Activated CD8-positive, alpha-beta T cell treated with anti-CD3 and anti-CD28 coated beads for 36 hours (primary cell): ENCODE measurements around the gene TBC1D22A. TPM values are rescaled to one million over a fixed set of nuclear protein-coding genes. Genes with fewer than 3 reads are reported as not detected.

Source experiments
- ATAC-seq: fragments of 200-7000 bp; cut with Tn5 transposase; one replicate; pipeline ENCODE4 v1.10.0; 2021; ENCODE audit warnings: mild to moderate bottlenecking, moderate library complexity
- CTCF ChIA-PET: fragments of 350-600 bp; sonication (Branson Sonifier 250); formaldehyde crosslinking; loops from one replicate; lab custom pipeline; 2021; ENCODE audit warnings: antibody characterized with exemption; lab: Charles Lee
- POLR2A ChIA-PET: fragments of 350-600 bp; sonication (Branson Sonifier 250); formaldehyde crosslinking; loops from one replicate; lab custom pipeline; 2021; ENCODE audit warnings: antibody characterized with exemption; lab: Charles Lee
- DNase-seq: peaks from one replicate; pipeline ENCODE4 v3.0.0-alpha.2; 2020
- H3K27ac Mint-ChIP-seq: one replicate; pipeline ENCODE4 v1.8.0; 2021; ENCODE audit warnings: mild to moderate bottlenecking, mixed read lengths
- H3K27me3 Mint-ChIP-seq: one replicate; pipeline ENCODE4 v1.8.0; 2021; ENCODE audit warnings: mixed read lengths
- H3K36me3 Mint-ChIP-seq: one replicate; pipeline ENCODE4 v1.8.0; 2021; ENCODE audit warnings: low read depth, mixed read lengths
- H3K4me1 Mint-ChIP-seq: one replicate; pipeline ENCODE4 v1.8.0; 2021; ENCODE audit warnings: low read depth, mixed read lengths
- H3K4me3 Mint-ChIP-seq: one replicate; pipeline ENCODE4 v1.8.0; 2021; ENCODE audit warnings: mild to moderate bottlenecking, moderate library complexity, mixed read lengths
- H3K9me3 Mint-ChIP-seq: one replicate; pipeline ENCODE4 v1.8.0; 2021; ENCODE audit warnings: mixed read lengths
- intact Hi-C: fragments of 100-400 bp; cut with micrococcal nuclease; formaldehyde crosslinking; loops from one replicate; pipeline ENCODE4 v1.10.0; 2022
- total RNA-seq, 2 experiments: library from RNA; stranded (reverse); gene quantifications; one replicate each; pipeline ENCODE4 v1.2.3, GENCODE V29; 2021
- TF ChIP-seq, protein P1 (sequence below): fragments of 200-600 bp; IDR thresholded peaks from one replicate; pipeline ENCODE4 v1.8.0; 2022; ENCODE audit warnings: antibody characterized with exemption, mild to moderate bottlenecking

Gene TBC1D22A
- total RNA-seq, 2 experiments from 2014 or later = 41.0 to 42.8 TPM

DNA sequence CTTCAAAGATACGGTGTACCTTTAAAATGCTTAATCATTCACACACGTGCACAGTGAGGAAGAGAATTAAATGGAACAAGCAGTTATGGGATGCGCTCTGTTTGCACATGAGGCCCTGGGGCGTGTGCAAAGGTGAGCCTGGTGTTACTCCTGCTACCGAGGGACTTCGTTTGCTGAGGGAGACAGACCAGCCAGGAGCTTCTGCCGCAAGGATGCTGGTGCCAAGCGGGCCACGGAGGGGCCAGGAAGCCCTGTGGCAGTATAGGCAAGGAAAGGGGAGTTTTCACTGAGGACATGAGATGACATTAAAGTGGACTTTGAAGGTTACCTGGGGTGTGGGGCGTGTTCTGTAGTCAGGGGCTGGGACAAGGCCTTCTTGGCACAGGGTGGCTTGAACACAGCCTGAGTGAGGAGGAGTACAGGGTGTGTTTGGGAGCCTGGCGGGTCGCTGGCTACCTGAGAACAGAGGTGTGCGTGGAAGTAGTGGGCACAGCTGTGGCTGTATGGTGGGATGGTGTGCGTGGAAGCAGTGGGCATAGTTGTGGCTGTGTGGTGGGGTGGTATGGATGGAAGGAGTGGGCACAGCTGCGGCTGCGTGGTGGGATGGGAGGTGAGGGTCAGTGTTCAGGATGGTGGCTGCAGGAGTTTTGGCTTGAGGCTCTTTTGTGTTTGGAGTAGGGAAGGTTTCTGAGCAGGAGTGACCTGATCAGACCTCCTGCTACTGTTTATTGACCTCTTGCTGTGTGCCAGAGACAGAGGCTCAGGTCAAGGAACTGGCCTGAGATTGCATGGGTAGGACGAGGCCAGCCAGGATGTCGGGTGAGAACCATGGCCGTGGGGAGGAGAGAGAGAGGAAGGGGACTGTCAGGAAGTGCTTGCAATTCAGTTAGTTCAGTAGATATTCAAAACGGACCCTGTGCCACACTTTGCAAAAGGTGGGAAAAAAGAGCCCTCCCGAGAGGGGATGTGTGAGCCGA, 13.7 kb downstream of the TBC1D22A start:
- ChIA-PET CTCF (interaction anchor here (0.9 to 4.0 kb wide), 7 partner anchors 11 to 27 kb away, joined by 3 to 22 read pairs (median 5); partner anchors contain the start of gene TBC1D22A), POLR2A (interaction anchor here (4.4 kb wide), 1 partner anchor 14 kb away, joined by 29 read pairs; the partner anchor contains the start of gene TBC1D22A)
- TF ChIP-seq, protein P1, sequence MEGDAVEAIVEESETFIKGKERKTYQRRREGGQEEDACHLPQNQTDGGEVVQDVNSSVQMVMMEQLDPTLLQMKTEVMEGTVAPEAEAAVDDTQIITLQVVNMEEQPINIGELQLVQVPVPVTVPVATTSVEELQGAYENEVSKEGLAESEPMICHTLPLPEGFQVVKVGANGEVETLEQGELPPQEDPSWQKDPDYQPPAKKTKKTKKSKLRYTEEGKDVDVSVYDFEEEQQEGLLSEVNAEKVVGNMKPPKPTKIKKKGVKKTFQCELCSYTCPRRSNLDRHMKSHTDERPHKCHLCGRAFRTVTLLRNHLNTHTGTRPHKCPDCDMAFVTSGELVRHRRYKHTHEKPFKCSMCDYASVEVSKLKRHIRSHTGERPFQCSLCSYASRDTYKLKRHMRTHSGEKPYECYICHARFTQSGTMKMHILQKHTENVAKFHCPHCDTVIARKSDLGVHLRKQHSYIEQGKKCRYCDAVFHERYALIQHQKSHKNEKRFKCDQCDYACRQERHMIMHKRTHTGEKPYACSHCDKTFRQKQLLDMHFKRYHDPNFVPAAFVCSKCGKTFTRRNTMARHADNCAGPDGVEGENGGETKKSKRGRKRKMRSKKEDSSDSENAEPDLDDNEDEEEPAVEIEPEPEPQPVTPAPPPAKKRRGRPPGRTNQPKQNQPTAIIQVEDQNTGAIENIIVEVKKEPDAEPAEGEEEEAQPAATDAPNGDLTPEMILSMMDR = no peak
- H3K36me3 Mint-ChIP-seq = peaks cover 26% of the 10 kb centered on the region
- intact Hi-C loops = no loop called here
- ATAC-seq = no peak
- H3K27ac Mint-ChIP-seq = peak overlapping the region; percentile 60
- DNase-seq = no peak
- H3K9me3 Mint-ChIP-seq = no peaks in the 10 kb centered on the region
- H3K4me3 Mint-ChIP-seq = peak overlapping the region; percentile 69
- H3K4me1 Mint-ChIP-seq = peaks cover 58% of the 10 kb centered on the region
- no peaks in the 10 kb centered on the region for H3K27me3 Mint-ChIP-seq

- ChIA-PET POLR2A (no interaction called here), CTCF (interaction anchor here (1.8 kb wide), 1 partner anchor 18 kb away, joined by 7 read pairs; no protein-coding TSS in a partner anchor)
- H3K27me3 Mint-ChIP-seq = no peaks in the 10 kb centered on the region
- H3K27ac Mint-ChIP-seq = peak overlapping the region; percentile 60
- TF ChIP-seq, protein P1 = no peak
- peak; percentile 24 for DNase-seq
- peaks cover 21% of the 10 kb centered on the region for H3K36me3 Mint-ChIP-seq
- intact Hi-C loops = no loop called here
- ATAC-seq = no peak
- no peaks in the 10 kb centered on the region for H3K9me3 Mint-ChIP-seq
- H3K4me3 Mint-ChIP-seq = peak overlapping the region; percentile 69
- H3K4me1 Mint-ChIP-seq = peaks cover 55% of the 10 kb centered on the region
Observed at GRCh38 chr22:46776876-46777608, 14.6 kb downstream of the TBC1D22A start.

GRCh38 chr22:46777609-46777970, 15.1 kb downstream of the TBC1D22A start:
- CTCF ChIA-PET = interaction anchor here (0.9 to 1.0 kb wide), 2 partner anchors 19 to 26 kb away, joined by 6 to 7 read pairs; no protein-coding TSS in a partner anchor
- H3K36me3 Mint-ChIP-seq = peaks cover 21% of the 10 kb centered on the region
- ATAC-seq (no peak), DNase-seq (peak; percentile 68)
- peak overlapping the region; percentile 60 for H3K27ac Mint-ChIP-seq
- POLR2A ChIA-PET = interaction anchor here (1.3 kb wide), 1 partner anchor 15 kb away, joined by 4 read pairs; no protein-coding TSS in a partner anchor
- TF ChIP-seq, protein P1 = no peak
- peak overlapping the region; percentile 69 for H3K4me3 Mint-ChIP-seq
- H3K4me1 Mint-ChIP-seq = peaks cover 58% of the 10 kb centered on the region
- no peaks in the 10 kb centered on the region for H3K9me3 Mint-ChIP-seq
- intact Hi-C loops = no loop called here
- no peaks in the 10 kb centered on the region for H3K27me3 Mint-ChIP-seq

DNA sequence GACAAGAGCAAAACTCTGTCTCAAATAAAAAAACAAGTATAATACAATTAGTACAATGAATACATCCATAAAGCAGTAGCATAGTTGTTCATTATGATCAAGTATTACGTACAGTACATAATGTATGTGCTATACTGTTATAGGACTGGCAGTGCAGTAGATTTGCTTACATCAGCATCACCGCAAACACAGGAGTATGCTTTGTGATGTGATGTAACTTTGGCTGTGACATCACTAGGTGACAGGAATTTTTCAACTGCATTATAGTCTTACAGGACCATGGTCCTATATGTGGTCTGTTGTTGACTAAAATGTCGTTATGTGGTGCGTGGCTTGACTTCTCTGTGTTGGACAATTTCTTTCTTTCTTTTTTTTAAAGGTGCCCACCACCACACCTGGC, 16.6 kb downstream of the TBC1D22A start:
- intact Hi-C loops = no loop called here
- CTCF ChIA-PET = interaction anchor here (1.0 kb wide), 1 partner anchor 12 kb away, joined by 4 read pairs; no protein-coding TSS in a partner anchor
- Mint-ChIP-seq H3K36me3 (peaks cover 16% of the 10 kb centered on the region), H3K9me3 (no peaks in the 10 kb centered on the region), H3K27ac (no peak overlapping the region), H3K27me3 (no peaks in the 10 kb centered on the region), H3K4me1 (peaks cover 50% of the 10 kb centered on the region), H3K4me3 (no peak overlapping the region)
- ATAC-seq = no peak
- POLR2A ChIA-PET = no interaction called here
- TF ChIP-seq, protein P1 = no peak
- DNase-seq = no peak
